Endothelial cell of umbilical vein (primary cell): Measurements from ENCODE around the gene SLC23A3. TPM values are rescaled to one million over a fixed set of nuclear protein-coding genes. Genes with fewer than 3 reads are reported as not detected.

Source experiments
- BruUV-seq: library from RNA; stranded (reverse); fragments of 400-500 nt; replicated peaks from 2 replicates; lab custom pipeline; 2021; lab: Mats Ljungman, UMichigan
- CTCF ChIA-PET: fragments of 300-600, 350-600 bp; sonication (Branson Sonifier 250); formaldehyde crosslinking; loops from one replicate; lab custom pipeline; 2021; ENCODE audit warnings: antibody characterized with exemption, inconsistent platforms; lab: Charles Lee
- POLR2A ChIA-PET: fragments of 300-600, 350-600 bp; sonication (Branson Sonifier 250); formaldehyde crosslinking; loops from one replicate; lab custom pipeline; 2021; ENCODE audit warnings: antibody characterized with exemption, inconsistent platforms; lab: Charles Lee
- DNase-seq: peaks from one replicate; pipeline ENCODE4 v3.0.0-alpha.2; 2011; ENCODE audit warnings: low read depth, low spot score
- FAIRE-seq: peaks from 2 replicates; lab custom pipeline; 2011; peaks lifted over from hg19 to GRCh38; lab: Jason Lieb, UNC
- H2AFZ ChIP-seq: 2 replicates; pipeline ENCODE4 v1.6.0; 2012; ENCODE audit warnings: low read depth, low read length, control low read depth, inconsistent platforms
- H3K27ac ChIP-seq: 2 replicates; pipeline ENCODE4 v1.5.1; 2011; ENCODE audit warnings: low read depth, mild to moderate bottlenecking, control low read depth, low read length, moderate library complexity; ENCODE audit not compliant: insufficient read depth
- H3K27me3 ChIP-seq, 2 experiments: 2 replicates each; pipeline versions ENCODE4 v1.6.0 to v1.6.1; 2011; ENCODE audit warnings: low read length in 2 of 2, mixed read lengths in 1 of 2; ENCODE audit not compliant: control insufficient read depth in 2 of 2, insufficient read depth in 2 of 2
- H3K36me3 ChIP-seq, 2 experiments: 2 replicates in 1 of 2; 3 replicates in 1 of 2; pipeline ENCODE4 v1.5.1; 2011; ENCODE audit warnings: low read length in 2 of 2, mild to moderate bottlenecking in 1 of 2, moderate library complexity in 1 of 2; ENCODE audit not compliant: control insufficient read depth in 2 of 2, insufficient read depth in 2 of 2; ENCODE audit errors: extremely low read depth in 1 of 2
- H3K4me1 ChIP-seq: 3 replicates; pipeline ENCODE4 v1.5.1; 2011; ENCODE audit warnings: mild to moderate bottlenecking, low read length; ENCODE audit not compliant: control insufficient read depth, insufficient read depth; ENCODE audit errors: extremely low read depth
- H3K4me2 ChIP-seq: 2 replicates; pipeline ENCODE4 v1.6.1; 2011; ENCODE audit warnings: low read length, control low read depth, mixed read lengths; ENCODE audit not compliant: insufficient read depth
- H3K4me3 ChIP-seq, 3 experiments: fragments of 200-600 bp in 1 of 3; sonication (generic), shearing (Covaris generic) in 1 of 3; replicated peaks in 1 of 3; 2 replicates each; pipeline ENCODE4 v1.5.1; 2011 to 2016; ENCODE audit warnings: control low read depth in 3 of 3, low read length in 3 of 3, mild to moderate bottlenecking in 2 of 3, inconsistent platforms in 1 of 3, low read depth in 1 of 3, moderate library complexity in 1 of 3; ENCODE audit not compliant: insufficient read depth in 1 of 3
- H3K79me2 ChIP-seq: 2 replicates; pipeline ENCODE4 v1.6.0; 2012; ENCODE audit warnings: low read length, inconsistent platforms; ENCODE audit not compliant: control insufficient read depth, insufficient read depth
- H3K9ac ChIP-seq: replicated peaks from 2 replicates; pipeline ENCODE3; 2011; ENCODE audit warnings: low read length, control low read depth; ENCODE audit not compliant: insufficient read depth; ENCODE audit errors: extremely low read depth
- H3K9me1 ChIP-seq: replicated peaks from 3 replicates; pipeline ENCODE4 v1.6.0; 2011; ENCODE audit warnings: mild to moderate bottlenecking, low read length; ENCODE audit not compliant: control insufficient read depth, insufficient read depth; ENCODE audit errors: extremely low read depth
- H3K9me3 ChIP-seq: replicated peaks from 2 replicates; pipeline ENCODE4 v1.5.1; 2012; ENCODE audit warnings: low read length, inconsistent platforms; ENCODE audit not compliant: control insufficient read depth, insufficient read depth
- H4K20me1 ChIP-seq: replicated peaks from 2 replicates; pipeline ENCODE3; 2011; ENCODE audit warnings: mild to moderate bottlenecking, low read length; ENCODE audit not compliant: control insufficient read depth, insufficient read depth; ENCODE audit errors: extremely low read depth
- EZH2 ChIP-seq: IDR thresholded peaks from 2 replicates; pipeline ENCODE4 v1.6.1; 2012; ENCODE audit warnings: borderline replicate concordance, low read depth, mild to moderate bottlenecking, moderate library complexity, low read length, inconsistent platforms; ENCODE audit not compliant: severe bottlenecking
- FOS ChIP-seq: IDR thresholded peaks from 2 replicates; pipeline ENCODE4 v1.6.1; 2011; ENCODE audit warnings: mild to moderate bottlenecking, low read length, moderate library complexity, borderline replicate concordance; ENCODE audit not compliant: insufficient read depth
- GATA2 ChIP-seq: IDR thresholded peaks from 2 replicates; pipeline ENCODE4 v1.7.0; 2011; ENCODE audit warnings: low read depth, mild to moderate bottlenecking, moderate library complexity, mixed read lengths, low read length; ENCODE audit not compliant: insufficient read length, insufficient read depth
- JUN ChIP-seq: IDR thresholded peaks from 2 replicates; pipeline ENCODE4 v1.6.1; 2011; ENCODE audit warnings: borderline replicate concordance, low read depth; ENCODE audit not compliant: insufficient read length, insufficient read depth
- MYC ChIP-seq: IDR thresholded peaks from one replicate; pipeline ENCODE4 v1.6.1; 2011; ENCODE audit warnings: mild to moderate bottlenecking, low read depth, low read length
- POLR2A ChIP-seq: IDR thresholded peaks from 2 replicates; pipeline ENCODE4 v1.6.1; 2012; ENCODE audit warnings: low read depth, mild to moderate bottlenecking, control low read depth, low read length
- POLR2AphosphoS5 ChIP-seq: IDR thresholded peaks from 2 replicates; pipeline ENCODE4 v1.6.1; 2012; ENCODE audit warnings: low read depth, mild to moderate bottlenecking, control low read depth, low read length, moderate library complexity; ENCODE audit not compliant: insufficient read depth
- dilution Hi-C: fragments of 300-500 bp; cut with MboI; formaldehyde crosslinking; loops from one replicate; pipeline ENCODE4 v1.15.0; 2019; ENCODE audit warnings: low sequenced_read_pairs; ENCODE audit not compliant: extremely low pct_ligation_motif_present
- intact Hi-C: fragments of 100-400 bp; cut with micrococcal nuclease; formaldehyde crosslinking; loops from one replicate; pipeline ENCODE4 v1.10.0; 2022
- polyA plus RNA-seq, 4 experiments: library from polyadenylated mRNA; depleted of rRNA in 3 of 4; stranded (reverse) in 3 of 4; unstranded in 1 of 4; fragments of >200 nt; gene quantifications; 2 replicates each; pipeline versions ENCODE4 v1.2.1 to v1.2.3, GENCODE V29; 2011 to 2012; ENCODE audit warnings: missing spikeins in 1 of 4
- total RNA-seq: library from RNA; stranded (reverse); gene quantifications from 2 replicates; pipeline ENCODE4 v1.2.3, GENCODE V29; 2021
- TF ChIP-seq, protein P1 (sequence below): IDR thresholded peaks from 2 replicates; pipeline ENCODE4 v1.6.1; 2011; ENCODE audit not compliant: insufficient read depth, insufficient read length
- TF ChIP-seq, protein P2 (sequence below), 2 donors: IDR thresholded peaks; 1 replicate in 1 of 2; 2 replicates in 1 of 2; pipeline ENCODE4 v1.5.1; 2011; ENCODE audit warnings: low read length in 2 of 2, mild to moderate bottlenecking in 2 of 2, moderate library complexity in 2 of 2, control low read depth in 1 of 2, inconsistent platforms in 1 of 2, low read depth in 1 of 2; ENCODE audit not compliant: insufficient read depth in 1 of 2; ENCODE audit errors: extremely low read depth in 1 of 2

SLC23A3 gene
- total and polyA plus RNA-seq, 2 donors (not counting 3 experiments of a cell fraction or from before 2014, with no cell fraction given) = 2.7 to 7.1 TPM

DNA sequence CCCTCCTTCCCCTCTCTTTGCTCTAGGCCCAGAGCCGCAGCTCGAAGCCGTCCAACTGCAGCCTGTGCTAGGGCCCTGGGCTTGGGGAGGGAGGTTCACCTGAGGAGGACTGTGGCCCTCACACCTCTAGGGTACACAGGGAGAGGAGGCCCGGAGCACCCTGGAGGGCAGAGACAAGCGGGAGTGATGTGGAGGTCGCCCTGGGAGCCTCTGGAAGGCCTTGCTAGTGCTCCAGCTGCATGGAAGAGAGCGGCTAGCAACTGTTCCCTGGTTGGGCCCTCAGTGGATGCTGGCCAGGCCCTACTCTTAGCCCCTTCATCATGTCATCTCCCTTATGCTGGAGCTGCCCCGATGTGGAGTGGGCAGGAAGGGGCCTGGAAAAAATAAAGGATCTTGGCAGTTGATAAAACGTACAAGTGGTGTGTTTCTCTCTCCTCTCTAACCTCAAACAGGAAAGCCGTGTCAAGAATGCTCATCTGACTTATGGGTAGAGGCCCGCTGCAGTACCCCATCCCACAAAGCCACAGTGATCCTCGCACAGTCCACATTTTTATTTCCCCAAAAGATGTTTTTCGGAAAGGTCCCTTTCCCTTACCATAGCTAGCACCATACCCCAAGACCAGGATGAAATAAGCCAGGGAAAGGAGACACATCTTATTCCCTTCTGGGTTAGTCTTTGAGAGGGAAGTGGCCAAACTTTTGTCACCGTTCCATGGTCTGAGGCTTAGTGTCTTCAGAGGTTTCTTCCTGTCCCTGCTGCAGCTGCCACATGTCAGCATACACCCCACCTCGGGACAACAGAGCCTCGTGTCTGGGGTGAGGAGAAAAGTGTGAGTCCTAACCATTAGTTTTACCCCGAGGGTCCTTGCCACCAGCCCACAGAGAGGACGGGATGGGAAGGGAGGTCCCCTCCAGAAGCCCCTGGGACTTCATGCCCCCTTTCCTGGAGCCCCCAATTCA is 39.7 kb upstream of the SLC23A3 start:
- Histone ChIP-seq H3K27me3 (no peaks in the 10 kb centered on the region), H3K4me1 (peaks cover 18% of the 10 kb centered on the region), H3K9me3 (no peaks in the 10 kb centered on the region), H3K4me2 (no peak overlapping the region), H3K4me3 (no peak overlapping the region), H2AFZ (no peak overlapping the region), H3K79me2 (no peaks in the 10 kb centered on the region), H3K36me3 (peaks cover under 1 to 13% of the 10 kb centered on the region in 2 experiments), H3K27ac (no peak overlapping the region), H3K9me1 (no peaks in the 10 kb centered on the region), H3K9ac (no peak overlapping the region), H4K20me1 (no peaks in the 10 kb centered on the region)
- dilution Hi-C loops = no loop called here
- POLR2A ChIA-PET = no interaction called here
- no peak for DNase-seq
- intact Hi-C loops = no loop called here
- no peak for FAIRE-seq
- TF ChIP-seq, protein P1, sequence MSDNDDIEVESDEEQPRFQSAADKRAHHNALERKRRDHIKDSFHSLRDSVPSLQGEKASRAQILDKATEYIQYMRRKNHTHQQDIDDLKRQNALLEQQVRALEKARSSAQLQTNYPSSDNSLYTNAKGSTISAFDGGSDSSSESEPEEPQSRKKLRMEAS = no peak
- TF ChIP-seq, protein P2, sequence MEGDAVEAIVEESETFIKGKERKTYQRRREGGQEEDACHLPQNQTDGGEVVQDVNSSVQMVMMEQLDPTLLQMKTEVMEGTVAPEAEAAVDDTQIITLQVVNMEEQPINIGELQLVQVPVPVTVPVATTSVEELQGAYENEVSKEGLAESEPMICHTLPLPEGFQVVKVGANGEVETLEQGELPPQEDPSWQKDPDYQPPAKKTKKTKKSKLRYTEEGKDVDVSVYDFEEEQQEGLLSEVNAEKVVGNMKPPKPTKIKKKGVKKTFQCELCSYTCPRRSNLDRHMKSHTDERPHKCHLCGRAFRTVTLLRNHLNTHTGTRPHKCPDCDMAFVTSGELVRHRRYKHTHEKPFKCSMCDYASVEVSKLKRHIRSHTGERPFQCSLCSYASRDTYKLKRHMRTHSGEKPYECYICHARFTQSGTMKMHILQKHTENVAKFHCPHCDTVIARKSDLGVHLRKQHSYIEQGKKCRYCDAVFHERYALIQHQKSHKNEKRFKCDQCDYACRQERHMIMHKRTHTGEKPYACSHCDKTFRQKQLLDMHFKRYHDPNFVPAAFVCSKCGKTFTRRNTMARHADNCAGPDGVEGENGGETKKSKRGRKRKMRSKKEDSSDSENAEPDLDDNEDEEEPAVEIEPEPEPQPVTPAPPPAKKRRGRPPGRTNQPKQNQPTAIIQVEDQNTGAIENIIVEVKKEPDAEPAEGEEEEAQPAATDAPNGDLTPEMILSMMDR (IDR thresholded peaks at IDR 0.05; ENCODE audit: extremely low read depth in 1 of 2, insufficient read depth in 1 of 2, low read depth in 1 of 2, low read length in 2 of 2) = no peak
- TF ChIP-seq POLR2A = no peak
- TF ChIP-seq EZH2 = no peak
- TF ChIP-seq MYC = no peak
- TF ChIP-seq FOS = no peak
- TF ChIP-seq JUN = no peak
- TF ChIP-seq POLR2AphosphoS5 = no peak
- TF ChIP-seq GATA2 = no peak
- CTCF ChIA-PET = interaction anchor here (1.4 to 1.7 kb wide), 2 partner anchors 46 to 85 kb away, joined by 3 to 6 read pairs; no protein-coding TSS in a partner anchor
- no TSS peak for BruUV-seq
